HG02798 (cell line): ENCODE data around the gene HDX.
"Not testable (repeated sequence)": the region's sequence is repeated elsewhere in the genome, so short reads cannot be mapped to it uniquely, and the experiment has no call there.

Experiments used
- ATAC-seq: cut with Tn5 transposase; IDR thresholded peaks from one replicate; pipeline ENCODE4 v1.9.1; 2021; ENCODE audit warnings: mild to moderate bottlenecking; ENCODE audit not compliant: unreplicated experiment, poor library complexity

The HDX gene

GRCh38 chrX:84501798-84502628, at the start of gene HDX:
Gene HDX, minus strand, starts transcription at chrX:84502453. Its CDS starts 27,056 bp downstream, at chrX:84475397.
- peak; percentile 98 for ATAC-seq

- not testable (repeated sequence) for ATAC-seq
Measured at GRCh38 chrX:84541315-84541714, 39.1 kb upstream of the HDX start.

- not testable (repeated sequence) for ATAC-seq
Measured at GRCh38 chrX:84537627-84538026, 35.4 kb upstream of the HDX start.

- ATAC-seq, result no peak
Measured at GRCh38 chrX:84488426-84488825, 13.8 kb downstream of the HDX start.

- ATAC-seq, result peak; percentile 100
Measured at GRCh38 chrX:84487365-84488353, 14.6 kb downstream of the HDX start.

- ATAC-seq, result no peak
Measured at GRCh38 chrX:84479086-84479485, 23.2 kb downstream of the HDX start.

GRCh38 chrX:84477114-84477513, 25.1 kb downstream of the HDX start:
- ATAC-seq, result no peak

GRCh38 chrX:84475596-84475995, 26.7 kb downstream of the HDX start:
- ATAC-seq, result no peak

GRCh38 chrX:84475101-84475500, 27.2 kb downstream of the HDX start:
- ATAC-seq, result no peak

GRCh38 chrX:84469226-84469625, 33.0 kb downstream of the HDX start:
- ATAC-seq, result no peak

GRCh38 chrX:84467898-84468297, 34.4 kb downstream of the HDX start:
- ATAC-seq, result no peak

GRCh38 chrX:84453351-84454246, 48.7 kb downstream of the HDX start:
- no peak for ATAC-seq

- ATAC-seq, result no peak
Measured at GRCh38 chrX:84441143-84441542, 61.1 kb downstream of the HDX start.

- no peak for ATAC-seq
Measured at GRCh38 chrX:84415140-84415539, 87.1 kb downstream of the HDX start.

GRCh38 chrX:84363663-84364062, 138.6 kb downstream of the HDX start:
- no peak for ATAC-seq

GRCh38 chrX:84363051-84363450, 139.2 kb downstream of the HDX start:
- no peak for ATAC-seq

GRCh38 chrX:84362184-84362838, 139.9 kb downstream of the HDX start:
- ATAC-seq, result no peak

- ATAC-seq, result no peak
Measured at GRCh38 chrX:84358271-84358670, 144.0 kb downstream of the HDX start.

GRCh38 chrX:84357296-84357695, 145.0 kb downstream of the HDX start:
- no peak for ATAC-seq

GRCh38 chrX:84340968-84341367, 161.3 kb downstream of the HDX start:
- ATAC-seq, result no peak
